PFSK-1 (cell line): ENCODE data around the gene ZBTB26.

ENCODE experiments used
- FOXP2 ChIP-seq: optimal IDR thresholded peaks from 2 replicates; pipeline ENCODE3; 2011; ENCODE audit warnings: borderline replicate concordance, control low read depth, inconsistent platforms; ENCODE audit not compliant: insufficient read depth; ENCODE audit errors: extremely low read length, extremely low read depth
- POLR2AphosphoS5 ChIP-seq: IDR thresholded peaks from 2 replicates; pipeline ENCODE4 v1.6.1; 2012; ENCODE audit warnings: low read depth, mild to moderate bottlenecking, control low read depth, low read length, moderate library complexity
- SIN3A ChIP-seq: IDR thresholded peaks from 2 replicates; pipeline ENCODE4 v1.6.1; 2012; ENCODE audit warnings: mild to moderate bottlenecking, low read length, moderate library complexity, borderline replicate concordance; ENCODE audit not compliant: insufficient read depth
- TAF1 ChIP-seq: IDR thresholded peaks from 2 replicates; pipeline ENCODE4 v1.6.1; 2012; ENCODE audit warnings: low read length, control low read depth, borderline replicate concordance; ENCODE audit not compliant: insufficient read depth
- TF ChIP-seq, protein P1 (sequence below), 2 experiments: IDR thresholded peaks; 2 replicates each; pipeline versions ENCODE4 v1.6.1 to v1.8.0; 2011 to 2012; ENCODE audit warnings: low read depth in 2 of 2, low read length in 2 of 2, control low read depth in 1 of 2, inconsistent platforms in 1 of 2, mild to moderate bottlenecking in 1 of 2, moderate library complexity in 1 of 2; ENCODE audit not compliant: insufficient read depth in 1 of 2

Gene ZBTB26

DNA sequence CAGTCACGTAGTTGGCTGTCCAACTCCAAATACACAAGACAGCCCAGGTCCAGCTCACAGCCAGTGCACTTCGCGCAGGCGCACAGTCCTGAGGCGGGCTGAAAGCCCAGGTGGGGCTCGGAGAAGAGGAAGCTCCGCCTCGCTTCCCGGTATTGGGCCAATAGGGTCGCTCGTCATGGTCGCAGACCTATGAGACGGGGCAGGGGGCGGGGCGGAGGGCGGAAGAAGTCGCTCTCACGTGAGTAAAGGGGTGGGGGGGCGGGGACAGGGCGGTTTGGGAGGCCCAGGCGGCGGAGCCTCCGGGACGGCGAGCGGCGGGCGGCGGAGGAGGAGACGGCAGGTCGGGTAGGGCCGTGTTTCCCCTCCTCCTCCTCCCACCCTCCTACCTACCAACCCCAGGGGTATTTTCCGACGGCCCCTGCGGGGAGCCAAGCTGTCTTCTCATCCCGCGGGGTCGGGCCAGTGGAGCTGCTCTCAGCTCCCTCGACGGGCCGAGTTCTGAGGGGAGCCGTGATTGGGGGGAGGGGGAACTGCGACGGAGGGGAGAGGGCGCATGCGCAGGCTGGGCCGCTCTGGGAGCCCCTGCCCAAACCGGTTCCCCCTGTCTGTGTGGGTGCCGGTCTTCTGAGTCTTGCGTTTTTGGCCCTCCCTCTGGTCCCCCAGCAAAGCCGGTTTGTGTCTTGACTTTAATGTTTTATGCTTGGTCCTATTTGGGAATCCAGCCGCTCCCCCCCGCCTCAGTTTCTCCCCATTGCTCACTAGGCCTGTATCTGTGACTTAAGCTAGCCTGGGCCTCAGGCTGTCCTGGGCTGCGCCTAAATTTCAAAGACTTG lies 9.7 kb upstream of the ZBTB26 start, which contains the start of gene RABGAP1:
Gene RABGAP1 (plus strand): TSS at position 272 of the 833 bp plus-strand sequence. CDS start 16,040 bp downstream, outside the sequence.
- TF ChIP-seq SIN3A (peak; percentile 10; the same call in 1 of the 2 replicates), TAF1 (peak; percentile 6; the same call in 1 of the 2 replicates), FOXP2 (peak; percentile 63), POLR2AphosphoS5 (peak; percentile 88)
- TF ChIP-seq, protein P1, sequence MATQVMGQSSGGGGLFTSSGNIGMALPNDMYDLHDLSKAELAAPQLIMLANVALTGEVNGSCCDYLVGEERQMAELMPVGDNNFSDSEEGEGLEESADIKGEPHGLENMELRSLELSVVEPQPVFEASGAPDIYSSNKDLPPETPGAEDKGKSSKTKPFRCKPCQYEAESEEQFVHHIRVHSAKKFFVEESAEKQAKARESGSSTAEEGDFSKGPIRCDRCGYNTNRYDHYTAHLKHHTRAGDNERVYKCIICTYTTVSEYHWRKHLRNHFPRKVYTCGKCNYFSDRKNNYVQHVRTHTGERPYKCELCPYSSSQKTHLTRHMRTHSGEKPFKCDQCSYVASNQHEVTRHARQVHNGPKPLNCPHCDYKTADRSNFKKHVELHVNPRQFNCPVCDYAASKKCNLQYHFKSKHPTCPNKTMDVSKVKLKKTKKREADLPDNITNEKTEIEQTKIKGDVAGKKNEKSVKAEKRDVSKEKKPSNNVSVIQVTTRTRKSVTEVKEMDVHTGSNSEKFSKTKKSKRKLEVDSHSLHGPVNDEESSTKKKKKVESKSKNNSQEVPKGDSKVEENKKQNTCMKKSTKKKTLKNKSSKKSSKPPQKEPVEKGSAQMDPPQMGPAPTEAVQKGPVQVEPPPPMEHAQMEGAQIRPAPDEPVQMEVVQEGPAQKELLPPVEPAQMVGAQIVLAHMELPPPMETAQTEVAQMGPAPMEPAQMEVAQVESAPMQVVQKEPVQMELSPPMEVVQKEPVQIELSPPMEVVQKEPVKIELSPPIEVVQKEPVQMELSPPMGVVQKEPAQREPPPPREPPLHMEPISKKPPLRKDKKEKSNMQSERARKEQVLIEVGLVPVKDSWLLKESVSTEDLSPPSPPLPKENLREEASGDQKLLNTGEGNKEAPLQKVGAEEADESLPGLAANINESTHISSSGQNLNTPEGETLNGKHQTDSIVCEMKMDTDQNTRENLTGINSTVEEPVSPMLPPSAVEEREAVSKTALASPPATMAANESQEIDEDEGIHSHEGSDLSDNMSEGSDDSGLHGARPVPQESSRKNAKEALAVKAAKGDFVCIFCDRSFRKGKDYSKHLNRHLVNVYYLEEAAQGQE (IDR thresholded peaks at IDR 0.05; ENCODE audit: insufficient read depth in 1 of 2, low read depth in 2 of 2, low read length in 2 of 2): peak; percentile 30 to 40; a peak in 1 of 4 replicates

DNA sequence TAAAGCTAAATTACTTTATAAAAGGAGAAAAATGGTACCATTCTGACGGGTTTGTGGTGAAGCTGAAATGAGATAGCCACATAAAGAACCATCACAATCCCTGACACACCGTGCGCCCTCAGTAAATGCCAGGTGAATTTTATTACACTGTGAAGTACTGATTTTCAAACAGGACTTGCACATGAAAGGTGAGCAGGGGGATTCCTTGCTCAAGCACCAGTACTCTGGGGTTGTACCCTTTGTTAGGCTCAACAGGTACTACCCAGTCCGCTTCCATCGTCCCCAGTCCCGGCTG lies 9.1 kb upstream of the ZBTB26 start:
- TF ChIP-seq POLR2AphosphoS5 (no peak), FOXP2 (no peak), TAF1 (no peak), SIN3A (no peak)
- TF ChIP-seq, protein P1 (IDR thresholded peaks at IDR 0.05; ENCODE audit: insufficient read depth in 1 of 2, low read depth in 2 of 2, low read length in 2 of 2): no peak

DNA sequence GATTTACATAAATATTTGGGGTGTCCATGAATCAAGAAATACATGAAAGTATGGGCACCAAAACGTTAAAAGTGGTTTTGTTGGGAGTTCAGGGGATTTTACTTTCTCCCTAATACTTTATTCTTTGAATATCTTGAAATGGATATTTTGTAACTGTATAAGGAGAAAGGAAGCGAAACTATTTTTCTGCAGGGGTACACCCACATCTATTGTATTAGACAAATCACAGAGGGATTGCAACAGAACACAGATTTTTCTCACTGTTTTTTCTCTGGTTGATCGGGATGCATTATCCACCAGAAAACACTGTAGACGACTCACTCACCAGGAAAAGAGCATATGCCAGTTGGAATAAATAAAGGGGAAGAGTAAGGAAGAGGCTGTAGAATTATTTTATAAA lies 8.3 kb upstream of the ZBTB26 start:
- no peak for TF ChIP-seq FOXP2
- no peak for TF ChIP-seq SIN3A
- no peak for TF ChIP-seq TAF1
- TF ChIP-seq, protein P1 (IDR thresholded peaks at IDR 0.05; ENCODE audit: insufficient read depth in 1 of 2, low read depth in 2 of 2, low read length in 2 of 2): no peak

DNA sequence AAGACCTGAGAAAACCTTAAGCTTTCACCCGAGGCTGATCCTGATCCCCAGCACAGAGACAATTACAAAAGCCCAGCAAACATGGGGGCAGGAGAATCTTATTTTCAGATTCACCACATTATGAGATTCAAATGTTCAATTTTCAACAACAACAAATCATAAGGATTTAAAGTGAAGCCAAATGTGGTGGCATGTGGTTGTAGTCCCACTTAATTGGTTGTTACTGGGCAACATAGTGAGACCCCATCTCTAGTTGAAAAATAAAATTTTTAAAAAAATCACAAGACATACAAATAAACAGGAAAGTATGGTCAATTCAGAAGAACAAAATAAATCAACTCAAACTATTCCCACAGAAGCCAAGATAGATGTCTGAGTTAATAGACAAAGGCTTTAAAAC lies 5.6 kb upstream of the ZBTB26 start:
- TF ChIP-seq FOXP2: no peak
- no peak for TF ChIP-seq TAF1
- TF ChIP-seq SIN3A: no peak
- TF ChIP-seq, protein P1 (IDR thresholded peaks at IDR 0.05; ENCODE audit: insufficient read depth in 1 of 2, low read depth in 2 of 2, low read length in 2 of 2): no peak
- TF ChIP-seq POLR2AphosphoS5: no peak
